PC-3 (cell line): ENCODE data around the gene SAA4.

Experiments
- CTCF ChIP-seq: fragments of 300-600 bp; sonication (generic); conservative IDR thresholded peaks from 2 replicates; pipeline ENCODE4 v1.5.1; 2017; ENCODE audit warnings: antibody characterized with exemption, low read depth, mild to moderate bottlenecking, low read length
- EZH2 ChIP-seq: fragments of 300-600 bp; sonication (generic); IDR thresholded peaks from one replicate; pipeline ENCODE4 v1.6.1; 2017; ENCODE audit warnings: antibody characterized with exemption, mild to moderate bottlenecking, low read length; ENCODE audit not compliant: unreplicated experiment
- EZH2phosphoT487 ChIP-seq: fragments of 300-600 bp; sonication (generic); IDR thresholded peaks from 2 replicates; pipeline ENCODE4 v1.6.1; 2018; ENCODE audit warnings: mild to moderate bottlenecking, antibody characterized with exemption, low read length, borderline replicate concordance

GRCh38 chr11:18253233-18253632, 16.6 kb upstream of the SAA4 start:
- no peak for TF ChIP-seq CTCF
- no peak for TF ChIP-seq EZH2phosphoT487
- no peak for TF ChIP-seq EZH2
